PC-3 (cell line): ENCODE measurements around the gene CTXN1. TPM values are rescaled to one million over a fixed set of nuclear protein-coding genes. Genes with fewer than 3 reads are reported as not detected.

Source experiments
- ATAC-seq: fragments of 200-7000 bp; cut with Tn5 transposase; 2 replicates; pipeline ENCODE4 v1.9.1; 2020; ENCODE audit warnings: mild to moderate bottlenecking, moderate library complexity
- BruUV-seq: library from RNA; stranded (reverse); fragments of 400-500 nt; replicated peaks from 2 replicates; lab custom pipeline; 2021; lab: Mats Ljungman, UMichigan
- CTCF ChIA-PET: fragments of 300-600 bp; sonication (Branson Sonifier 250); formaldehyde crosslinking; loops from one replicate; lab custom pipeline; 2022; ENCODE audit warnings: antibody characterized with exemption; lab: Charles Lee
- POLR2A ChIA-PET: fragments of 300-600 bp; sonication (Branson Sonifier 250); formaldehyde crosslinking; loops from one replicate; lab custom pipeline; 2022; ENCODE audit warnings: antibody characterized with exemption; ENCODE audit not compliant: unreplicated experiment; lab: Charles Lee
- DNase-seq: peaks from one replicate; pipeline ENCODE4 v3.0.0-alpha.2; 2015
- H2AFZ ChIP-seq: fragments of 300-600 bp; sonication (generic); 2 replicates; pipeline ENCODE4 v1.6.0; 2016; ENCODE audit warnings: antibody characterized with exemption, low read length
- H3F3A ChIP-seq: fragments of 300-600 bp; sonication (generic); one replicate; pipeline ENCODE4 v1.6.0; 2017; ENCODE audit warnings: antibody characterized with exemption, low read length, control low read depth, mild to moderate bottlenecking; ENCODE audit not compliant: unreplicated experiment
- H3K27ac ChIP-seq: fragments of 300-600 bp; sonication (generic); 2 replicates; pipeline ENCODE4 v1.5.1; 2016; ENCODE audit warnings: mild to moderate bottlenecking, low read length
- H3K27me3 ChIP-seq: fragments of 300-600 bp; sonication (generic); 2 replicates; pipeline ENCODE4 v1.6.1; 2016; ENCODE audit warnings: low read length, mixed read lengths
- H3K36me3 ChIP-seq: fragments of 300-600 bp; sonication (generic); 2 replicates; pipeline ENCODE4 v1.6.1; 2016; ENCODE audit warnings: low read depth, mixed run types, low read length, mixed read lengths
- H3K4me1 ChIP-seq: fragments of 300-600 bp; sonication (generic); 2 replicates; pipeline ENCODE4 v1.5.1; 2016; ENCODE audit warnings: low read length; ENCODE audit not compliant: insufficient read depth
- H3K4me2 ChIP-seq: fragments of 300-600 bp; sonication (generic); 2 replicates; pipeline ENCODE4 v1.6.0; 2016; ENCODE audit warnings: low read length
- H3K4me3 ChIP-seq: fragments of 300-600 bp; sonication (generic); 2 replicates; pipeline ENCODE4 v1.5.1; 2016; ENCODE audit warnings: mild to moderate bottlenecking, low read length, mixed read lengths
- H3K79me2 ChIP-seq: fragments of 300-600 bp; sonication (generic); 2 replicates; pipeline ENCODE4 v1.6.1; 2017; ENCODE audit warnings: low read length, mixed read lengths
- H3K9ac ChIP-seq: fragments of 300-600 bp; sonication (generic); 2 replicates; pipeline ENCODE4 v1.6.0; 2016; ENCODE audit warnings: mild to moderate bottlenecking, low read length
- H3K9me2 ChIP-seq: fragments of 300-600 bp; sonication (generic); replicated peaks from 2 replicates; pipeline ENCODE4 v1.6.1; 2016; ENCODE audit warnings: mixed run types, low read length, mixed read lengths
- H3K9me3 ChIP-seq: fragments of 300-600 bp; sonication (generic); 2 replicates; pipeline ENCODE4 v1.6.1; 2016; ENCODE audit warnings: low read length, mixed read lengths
- H4K20me1 ChIP-seq: fragments of 300-600 bp; sonication (generic); 2 replicates; pipeline ENCODE4 v1.6.1; 2016; ENCODE audit warnings: low read length, mixed read lengths
- EZH2 ChIP-seq: fragments of 300-600 bp; sonication (generic); IDR thresholded peaks from one replicate; pipeline ENCODE4 v1.6.1; 2017; ENCODE audit warnings: antibody characterized with exemption, mild to moderate bottlenecking, low read length; ENCODE audit not compliant: unreplicated experiment
- EZH2phosphoT487 ChIP-seq: fragments of 300-600 bp; sonication (generic); IDR thresholded peaks from 2 replicates; pipeline ENCODE4 v1.6.1; 2018; ENCODE audit warnings: mild to moderate bottlenecking, antibody characterized with exemption, low read length, borderline replicate concordance
- intact Hi-C: fragments of 100-400 bp; cut with micrococcal nuclease; formaldehyde crosslinking; loops from 2 replicates; pipeline ENCODE4 v1.9.0; 2023
- total RNA-seq: library from RNA; depleted of rRNA; stranded (reverse); fragments of >200 nt; gene quantifications from 2 replicates; pipeline ENCODE4 v1.2.3, GENCODE V29; 2014
- TF ChIP-seq, protein P1 (sequence below): fragments of 300-600 bp; sonication (generic); conservative IDR thresholded peaks from 2 replicates; pipeline ENCODE4 v1.5.1; 2017; ENCODE audit warnings: antibody characterized with exemption, low read depth, mild to moderate bottlenecking, low read length

The CTXN1 gene
- total RNA-seq, 1 experiment from 2014 or later: 11.4 TPM

DNA sequence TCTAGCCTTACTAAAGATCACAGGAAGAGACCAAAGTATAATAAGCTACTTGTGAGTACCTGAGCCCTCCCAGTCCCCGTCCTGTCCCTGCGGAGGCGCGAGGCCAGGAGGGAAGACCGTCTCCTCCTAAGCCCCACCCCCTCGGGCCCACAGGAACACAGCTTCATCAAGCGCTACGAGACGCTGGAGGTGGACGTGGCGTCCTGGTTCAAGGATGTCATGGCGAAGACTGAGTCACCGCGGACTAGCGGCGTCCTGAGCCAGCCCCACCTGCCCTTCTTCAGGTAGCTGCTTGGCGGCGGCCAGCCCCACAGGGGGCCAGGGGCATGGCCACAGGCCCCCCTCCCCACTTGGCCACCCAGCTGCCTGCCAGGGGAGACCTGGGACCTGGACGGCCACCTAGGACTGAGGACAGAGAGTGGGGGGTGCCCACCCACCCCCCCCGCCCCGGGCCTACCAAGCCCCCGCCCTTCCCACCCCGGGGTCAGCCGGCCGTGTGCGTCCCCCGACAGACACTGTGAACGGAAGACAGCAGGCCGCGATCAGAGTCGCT, 13.7 kb downstream of the CTXN1 start:
- ATAC-seq (no peak), DNase-seq (no peak)
- BruUV-seq: no TSS peak
- no peak overlapping the region for H3K4me2 ChIP-seq
- no peaks in the 10 kb centered on the region for H3K27me3 ChIP-seq
- TF ChIP-seq, protein P1, sequence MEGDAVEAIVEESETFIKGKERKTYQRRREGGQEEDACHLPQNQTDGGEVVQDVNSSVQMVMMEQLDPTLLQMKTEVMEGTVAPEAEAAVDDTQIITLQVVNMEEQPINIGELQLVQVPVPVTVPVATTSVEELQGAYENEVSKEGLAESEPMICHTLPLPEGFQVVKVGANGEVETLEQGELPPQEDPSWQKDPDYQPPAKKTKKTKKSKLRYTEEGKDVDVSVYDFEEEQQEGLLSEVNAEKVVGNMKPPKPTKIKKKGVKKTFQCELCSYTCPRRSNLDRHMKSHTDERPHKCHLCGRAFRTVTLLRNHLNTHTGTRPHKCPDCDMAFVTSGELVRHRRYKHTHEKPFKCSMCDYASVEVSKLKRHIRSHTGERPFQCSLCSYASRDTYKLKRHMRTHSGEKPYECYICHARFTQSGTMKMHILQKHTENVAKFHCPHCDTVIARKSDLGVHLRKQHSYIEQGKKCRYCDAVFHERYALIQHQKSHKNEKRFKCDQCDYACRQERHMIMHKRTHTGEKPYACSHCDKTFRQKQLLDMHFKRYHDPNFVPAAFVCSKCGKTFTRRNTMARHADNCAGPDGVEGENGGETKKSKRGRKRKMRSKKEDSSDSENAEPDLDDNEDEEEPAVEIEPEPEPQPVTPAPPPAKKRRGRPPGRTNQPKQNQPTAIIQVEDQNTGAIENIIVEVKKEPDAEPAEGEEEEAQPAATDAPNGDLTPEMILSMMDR: no peak
- TF ChIP-seq EZH2 (no peak), EZH2phosphoT487 (no peak)
- CTCF ChIA-PET: no interaction called here
- no peak overlapping the region for H3K27ac ChIP-seq
- 0 out of 2 replicates have a peak, but pooled peaks cover 3% of the 10 kb centered on the region for H4K20me1 ChIP-seq
- H3K9me2 ChIP-seq: no peaks in the 10 kb centered on the region
- POLR2A ChIA-PET: interaction anchor here (0.6 kb wide), 1 partner anchor 9 kb away, joined by 3 read pairs; no protein-coding TSS in a partner anchor
- peaks cover 13% of the 10 kb centered on the region for H3K4me1 ChIP-seq
- no peak overlapping the region for H3K9ac ChIP-seq
- no peak overlapping the region for H2AFZ ChIP-seq
- H3K9me3 ChIP-seq: no peaks in the 10 kb centered on the region
- no peak overlapping the region for H3K4me3 ChIP-seq
- H3K79me2 ChIP-seq: peaks cover 14% of the 10 kb centered on the region
- H3K36me3 ChIP-seq: peaks cover 20% of the 10 kb centered on the region
- intact Hi-C loops: no loop called here
- no peaks in the 10 kb centered on the region for H3F3A ChIP-seq

DNA sequence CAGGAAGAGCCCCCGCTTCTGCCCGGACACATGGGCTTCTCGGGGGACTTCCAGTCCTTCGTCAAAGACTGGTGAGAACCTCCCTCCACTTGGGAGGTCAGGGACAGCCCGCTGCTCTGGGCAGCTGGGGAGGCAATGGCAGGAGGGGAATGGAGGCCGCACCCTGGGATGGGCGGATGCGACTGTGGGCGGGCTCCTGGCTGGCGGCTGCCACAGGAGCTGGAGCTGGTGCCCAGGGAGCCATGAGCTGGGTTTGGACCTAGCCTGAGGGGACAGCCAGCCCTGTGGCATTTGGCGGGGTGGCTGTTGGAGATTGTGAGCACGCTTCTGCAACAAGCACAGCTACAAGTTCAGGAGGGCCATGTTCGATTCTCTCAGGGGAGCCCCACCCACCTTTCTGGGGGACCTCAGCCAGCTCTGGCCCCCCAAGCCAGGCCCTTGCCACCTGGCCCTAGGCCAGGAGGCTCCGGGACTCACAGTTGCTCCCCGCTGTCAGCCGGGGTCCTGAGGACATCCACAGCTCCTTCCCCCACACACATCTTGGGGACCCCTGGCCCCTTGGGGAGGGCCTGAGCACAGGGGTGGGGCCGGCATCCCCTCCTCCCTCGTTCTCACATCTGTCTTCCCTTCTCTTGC, 14.3 kb downstream of the CTXN1 start:
- CTCF ChIA-PET: no interaction called here
- Histone ChIP-seq H3K27me3 (no peaks in the 10 kb centered on the region), H2AFZ (no peak overlapping the region), H3K9me2 (no peaks in the 10 kb centered on the region), H3K27ac (no peak overlapping the region), H3K4me3 (no peak overlapping the region), H3K79me2 (peaks cover 20% of the 10 kb centered on the region), H3K36me3 (peaks cover 20% of the 10 kb centered on the region), H3K9ac (no peak overlapping the region), H3F3A (no peaks in the 10 kb centered on the region), H4K20me1 (0 out of 2 replicates have a peak, but pooled peaks cover 3% of the 10 kb centered on the region), H3K4me2 (no peak overlapping the region), H3K4me1 (peaks cover 7% of the 10 kb centered on the region), H3K9me3 (no peaks in the 10 kb centered on the region)
- ATAC-seq (no peak), DNase-seq (no peak)
- intact Hi-C loops: no loop called here
- no TSS peak for BruUV-seq
- TF ChIP-seq EZH2: no peak
- no peak for TF ChIP-seq EZH2phosphoT487
- TF ChIP-seq, protein P1: no peak
- POLR2A ChIA-PET: interaction anchor here (0.6 kb wide), 1 partner anchor 8 kb away, joined by 3 read pairs; no protein-coding TSS in a partner anchor
